ENCODE measurements around the gene PCDHB15. TPM values are rescaled to one million over a fixed set of nuclear protein-coding genes. Genes with fewer than 3 reads are reported as not detected.

Gene PCDHB15
- total and polyA plus RNA-seq, 2 experiments from 2014 or later = 2.0 to 3.3 TPM

DNA sequence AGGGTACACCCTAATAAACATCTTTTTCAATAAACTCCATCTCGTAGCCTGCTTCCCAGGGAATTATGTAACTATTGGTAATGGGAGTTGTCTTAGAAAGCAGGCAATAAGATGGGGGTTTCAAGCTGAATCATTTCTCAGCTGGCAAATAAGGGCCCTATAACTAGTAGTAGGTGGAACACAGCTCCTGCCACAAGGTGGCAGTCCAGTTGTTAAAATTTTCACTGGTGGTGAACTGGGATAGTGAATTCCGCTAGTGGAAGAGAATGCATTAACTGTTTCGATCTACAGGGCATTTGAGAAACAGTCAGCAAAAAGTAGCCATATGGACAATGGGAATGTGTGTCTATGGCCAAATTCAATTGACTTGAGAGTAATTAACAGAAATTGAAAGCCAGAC is 27.7 kb downstream of the PCDHB15 start:
- H4K20me1 ChIP-seq (ENCODE audit: insufficient read depth, poor library complexity, severe bottlenecking) = no peaks in the 10 kb centered on the region
- no peaks in the 10 kb centered on the region for H3K36me3 ChIP-seq (replicated peaks; ENCODE audit: insufficient read depth, low read depth)
- no peaks in the 10 kb centered on the region for H3K4me1 ChIP-seq (ENCODE audit: insufficient read depth)
- DNase-seq (ENCODE audit: low spot score) = no peak
- no peak overlapping the region for H3K27ac ChIP-seq
- no peak overlapping the region for H2AFZ ChIP-seq
- no peaks in the 10 kb centered on the region for H3K27me3 ChIP-seq
- H3K4me3 ChIP-seq = no peak overlapping the region
- no peak overlapping the region for H3K4me2 ChIP-seq
- no peaks in the 10 kb centered on the region for H3K79me2 ChIP-seq
- H3K9me2 ChIP-seq (replicated peaks; ENCODE audit: insufficient read depth) = no peaks in the 10 kb centered on the region
- TF ChIP-seq EZH2 (IDR thresholded peaks at IDR 0.05; ENCODE audit: borderline replicate concordance) = no peak
- TF ChIP-seq EZH2phosphoT487 (IDR thresholded peaks at IDR 0.05; ENCODE audit: low read depth, severe bottlenecking, unreplicated experiment) = no peak
- TF ChIP-seq, protein P1, sequence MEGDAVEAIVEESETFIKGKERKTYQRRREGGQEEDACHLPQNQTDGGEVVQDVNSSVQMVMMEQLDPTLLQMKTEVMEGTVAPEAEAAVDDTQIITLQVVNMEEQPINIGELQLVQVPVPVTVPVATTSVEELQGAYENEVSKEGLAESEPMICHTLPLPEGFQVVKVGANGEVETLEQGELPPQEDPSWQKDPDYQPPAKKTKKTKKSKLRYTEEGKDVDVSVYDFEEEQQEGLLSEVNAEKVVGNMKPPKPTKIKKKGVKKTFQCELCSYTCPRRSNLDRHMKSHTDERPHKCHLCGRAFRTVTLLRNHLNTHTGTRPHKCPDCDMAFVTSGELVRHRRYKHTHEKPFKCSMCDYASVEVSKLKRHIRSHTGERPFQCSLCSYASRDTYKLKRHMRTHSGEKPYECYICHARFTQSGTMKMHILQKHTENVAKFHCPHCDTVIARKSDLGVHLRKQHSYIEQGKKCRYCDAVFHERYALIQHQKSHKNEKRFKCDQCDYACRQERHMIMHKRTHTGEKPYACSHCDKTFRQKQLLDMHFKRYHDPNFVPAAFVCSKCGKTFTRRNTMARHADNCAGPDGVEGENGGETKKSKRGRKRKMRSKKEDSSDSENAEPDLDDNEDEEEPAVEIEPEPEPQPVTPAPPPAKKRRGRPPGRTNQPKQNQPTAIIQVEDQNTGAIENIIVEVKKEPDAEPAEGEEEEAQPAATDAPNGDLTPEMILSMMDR (IDR thresholded peaks at IDR 0.05; ENCODE audit: poor library complexity) = no peak
- 86% methylated on average over 3 of the region's 3 CpGs for WGBS (ENCODE audit: low lambda C conversion rate, missing lambda C conversion rate)
- peaks cover 35% of the 10 kb centered on the region for H3K9me3 ChIP-seq (ENCODE audit: low read depth)

DNA sequence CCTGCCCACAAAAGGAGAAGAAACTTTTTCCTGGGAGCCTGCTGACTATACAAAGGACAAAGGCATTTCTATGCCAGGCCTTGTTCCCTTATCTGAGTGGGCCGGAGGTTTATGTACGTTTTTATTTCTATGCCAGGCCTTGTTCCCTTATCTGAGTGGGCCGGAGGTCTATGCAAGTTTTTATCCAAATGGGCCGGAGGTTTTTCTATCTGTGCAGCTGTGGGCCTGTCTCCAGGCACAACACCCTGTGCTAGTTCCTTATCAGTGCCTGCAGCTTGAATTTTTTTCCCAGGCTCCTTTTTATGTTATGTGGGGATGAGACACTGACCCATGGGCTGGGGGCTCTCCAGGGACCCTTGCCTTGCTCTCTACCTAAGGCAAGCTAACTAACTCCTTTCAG is 53.2 kb downstream of the PCDHB15 start:
- no peaks in the 10 kb centered on the region for H3K36me3 ChIP-seq (replicated peaks; ENCODE audit: insufficient read depth, low read depth)
- H3K79me2 ChIP-seq = peaks cover 8% of the 10 kb centered on the region
- no peak overlapping the region for H3K4me2 ChIP-seq
- WGBS (ENCODE audit: low lambda C conversion rate, missing lambda C conversion rate) = 60% methylated on average over 4 of the region's 4 CpGs
- no peaks in the 10 kb centered on the region for H3K4me1 ChIP-seq (ENCODE audit: insufficient read depth)
- no peaks in the 10 kb centered on the region for H4K20me1 ChIP-seq (ENCODE audit: insufficient read depth, poor library complexity, severe bottlenecking)
- H3K4me3 ChIP-seq = no peak overlapping the region
- H3K9me2 ChIP-seq (replicated peaks; ENCODE audit: insufficient read depth) = no peaks in the 10 kb centered on the region
- no peaks in the 10 kb centered on the region for H3K27me3 ChIP-seq
- H3K27ac ChIP-seq = no peak overlapping the region
- TF ChIP-seq EZH2 (IDR thresholded peaks at IDR 0.05; ENCODE audit: borderline replicate concordance) (no peak), EZH2phosphoT487 (IDR thresholded peaks at IDR 0.05; ENCODE audit: low read depth, severe bottlenecking, unreplicated experiment) (no peak)
- TF ChIP-seq, protein P1 (IDR thresholded peaks at IDR 0.05; ENCODE audit: poor library complexity) = no peak
- DNase-seq (ENCODE audit: low spot score) = no peak
- H2AFZ ChIP-seq = no peak overlapping the region
- H3K9me3 ChIP-seq (ENCODE audit: low read depth) = peaks cover 42% of the 10 kb centered on the region

Other genes with a start within 250 kb of the PCDHB15 start
Only the 30 nearest of the 39 such genes appear.
- 23.0 and 27.7 TPM in 2 replicates for gene PCDHB2, start 150.8 kb upstream of the PCDHB15 start, total RNA-seq
- gene PCDHB2, start 150.8 kb upstream of the PCDHB15 start, polyA plus RNA-seq = 27.3 and 29.4 TPM in 2 replicates
- gene PCDHB3, start 144.9 kb upstream of the PCDHB15 start, total RNA-seq = 3.8 and 4.1 TPM in 2 replicates
- gene PCDHB3, start 144.9 kb upstream of the PCDHB15 start, polyA plus RNA-seq = 0.76 and 1.5 TPM in 2 replicates
- gene PCDHB4, start 123.6 kb upstream of the PCDHB15 start, total RNA-seq = 1.9 and 2.5 TPM in 2 replicates
- 0.29 and 0.94 TPM in 2 replicates for gene PCDHB4, start 123.6 kb upstream of the PCDHB15 start, polyA plus RNA-seq
- gene PCDHB5, start 110.2 kb upstream of the PCDHB15 start, total RNA-seq = 7.0 TPM in 2 replicates
- 6.2 and 6.4 TPM in 2 replicates for gene PCDHB5, start 110.2 kb upstream of the PCDHB15 start, polyA plus RNA-seq
- 0.56 and 1.1 TPM in 2 replicates for gene PCDHB6, start 95.3 kb upstream of the PCDHB15 start, total RNA-seq
- gene PCDHB6, start 95.3 kb upstream of the PCDHB15 start, polyA plus RNA-seq = not detected in 2 replicates
- gene PCDHB7, start 72.8 kb upstream of the PCDHB15 start, total RNA-seq = 0.48 and 0.53 TPM in 2 replicates
- gene PCDHB7, start 72.8 kb upstream of the PCDHB15 start, polyA plus RNA-seq = 0.51 and 0.56 TPM in 2 replicates
- 0.24 and 0.63 TPM in 2 replicates for gene PCDHB8, start 67.6 kb upstream of the PCDHB15 start, total RNA-seq
- gene PCDHB8, start 67.6 kb upstream of the PCDHB15 start, polyA plus RNA-seq = 0.17 and 0.75 TPM in 2 replicates
- 2.2 and 3.4 TPM in 2 replicates for gene PCDHB16, start 63.0 kb upstream of the PCDHB15 start, total RNA-seq
- gene PCDHB16, start 63.0 kb upstream of the PCDHB15 start, polyA plus RNA-seq = 3.3 and 4.0 TPM in 2 replicates
- gene PCDHB9, start 58.2 kb upstream of the PCDHB15 start, total RNA-seq = 1.2 and 2.3 TPM in 2 replicates
- gene PCDHB9, start 58.2 kb upstream of the PCDHB15 start, polyA plus RNA-seq = 0.33 and 1.0 TPM in 2 replicates
- 2.4 and 3.1 TPM in 2 replicates for gene PCDHB10, start 53.0 kb upstream of the PCDHB15 start, total RNA-seq
- gene PCDHB10, start 53.0 kb upstream of the PCDHB15 start, polyA plus RNA-seq = 2.7 and 2.8 TPM in 2 replicates
- 0.92 and 2.1 TPM in 2 replicates for gene PCDHB11, start 45.8 kb upstream of the PCDHB15 start, total RNA-seq
- 1.2 and 1.8 TPM in 2 replicates for gene PCDHB11, start 45.8 kb upstream of the PCDHB15 start, polyA plus RNA-seq
- gene PCDHB12, start 36.7 kb upstream of the PCDHB15 start, total RNA-seq = 1.1 and 1.4 TPM in 2 replicates
- gene PCDHB12, start 36.7 kb upstream of the PCDHB15 start, polyA plus RNA-seq = 0.86 and 0.97 TPM in 2 replicates
- gene PCDHB13, start 31.5 kb upstream of the PCDHB15 start, total RNA-seq = 1.9 and 2.0 TPM in 2 replicates
- gene PCDHB13, start 31.5 kb upstream of the PCDHB15 start, polyA plus RNA-seq = 0.50 and 1.1 TPM in 2 replicates
- gene PCDHB14, start 22.1 kb upstream of the PCDHB15 start, total RNA-seq = 3.9 and 4.3 TPM in 2 replicates
- 2.2 and 3.0 TPM in 2 replicates for gene PCDHB14, start 22.1 kb upstream of the PCDHB15 start, polyA plus RNA-seq
- 0.50 and 1.7 TPM in 2 replicates for gene SLC25A2, start 58.7 kb downstream of the PCDHB15 start, total RNA-seq
- not detected in 2 replicates for gene SLC25A2, start 58.7 kb downstream of the PCDHB15 start, polyA plus RNA-seq
- gene TAF7, start 75.4 kb downstream of the PCDHB15 start, total RNA-seq = 85.2 and 96.9 TPM in 2 replicates
- gene TAF7, start 75.4 kb downstream of the PCDHB15 start, polyA plus RNA-seq = 103 and 107 TPM in 2 replicates
- 0.24 and 0.33 TPM in 2 replicates for gene PCDHGA1, start 85.1 kb downstream of the PCDHB15 start, total RNA-seq
- gene PCDHGA1, start 85.1 kb downstream of the PCDHB15 start, polyA plus RNA-seq = not detected in 2 replicates
- 0.08 TPM in 1 of 2 replicates, not detected in the other for gene PCDHGA2, start 93.4 kb downstream of the PCDHB15 start, total RNA-seq
- gene PCDHGA2, start 93.4 kb downstream of the PCDHB15 start, polyA plus RNA-seq = 0.10 TPM in 1 of 2 replicates, not detected in the other
- gene PCDHGA3, start 98.4 kb downstream of the PCDHB15 start, total RNA-seq = not detected in 2 replicates
- 0.45 TPM in 1 of 2 replicates, not detected in the other for gene PCDHGA3, start 98.4 kb downstream of the PCDHB15 start, polyA plus RNA-seq
- gene PCDHGB1, start 104.7 kb downstream of the PCDHB15 start, total RNA-seq = 0.24 and 0.53 TPM in 2 replicates
- 0.57 TPM in 1 of 2 replicates, not detected in the other for gene PCDHGB1, start 104.7 kb downstream of the PCDHB15 start, polyA plus RNA-seq
- gene PCDHGA4, start 109.6 kb downstream of the PCDHB15 start, total RNA-seq = 0.17 and 0.28 TPM in 2 replicates
- 0.24 TPM in 1 of 2 replicates, not detected in the other for gene PCDHGA4, start 109.6 kb downstream of the PCDHB15 start, polyA plus RNA-seq
- 0.20 and 0.33 TPM in 2 replicates for gene PCDHGB2, start 114.6 kb downstream of the PCDHB15 start, total RNA-seq
- gene PCDHGB2, start 114.6 kb downstream of the PCDHB15 start, polyA plus RNA-seq = not detected in 2 replicates
- 0.03 and 0.20 TPM in 2 replicates for gene PCDHGA5, start 118.8 kb downstream of the PCDHB15 start, total RNA-seq
- not detected in 2 replicates for gene PCDHGA5, start 118.8 kb downstream of the PCDHB15 start, polyA plus RNA-seq
- not detected in 2 replicates for gene PCDHGB3, start 124.8 kb downstream of the PCDHB15 start, total RNA-seq
- not detected in 2 replicates for gene PCDHGB3, start 124.8 kb downstream of the PCDHB15 start, polyA plus RNA-seq
- 0.12 TPM in 1 of 2 replicates, not detected in the other for gene PCDHGA6, start 128.5 kb downstream of the PCDHB15 start, total RNA-seq
- gene PCDHGA6, start 128.5 kb downstream of the PCDHB15 start, polyA plus RNA-seq = 0.11 TPM in 1 of 2 replicates, not detected in the other
- gene PCDHGA7, start 137.3 kb downstream of the PCDHB15 start, total RNA-seq = 0.04 and 0.10 TPM in 2 replicates
- not detected in 2 replicates for gene PCDHGA7, start 137.3 kb downstream of the PCDHB15 start, polyA plus RNA-seq
- 20.0 and 20.9 TPM in 2 replicates for gene PCDHGB4, start 142.3 kb downstream of the PCDHB15 start, total RNA-seq
- gene PCDHGB4, start 142.3 kb downstream of the PCDHB15 start, polyA plus RNA-seq = 14.2 and 17.9 TPM in 2 replicates
- gene PCDHGA8, start 147.2 kb downstream of the PCDHB15 start, total RNA-seq = 1.00 and 1.5 TPM in 2 replicates
- gene PCDHGA8, start 147.2 kb downstream of the PCDHB15 start, polyA plus RNA-seq = 0.28 and 0.53 TPM in 2 replicates
- 0.17 and 2.0 TPM in 2 replicates for gene PCDHGB5, start 152.6 kb downstream of the PCDHB15 start, total RNA-seq
- 0.09 and 0.30 TPM in 2 replicates for gene PCDHGB5, start 152.6 kb downstream of the PCDHB15 start, polyA plus RNA-seq
- 1.1 and 1.2 TPM in 2 replicates for gene PCDHGA9, start 157.4 kb downstream of the PCDHB15 start, total RNA-seq
- not detected in 2 replicates for gene PCDHGA9, start 157.4 kb downstream of the PCDHB15 start, polyA plus RNA-seq

Measured in hepatocyte (in vitro differentiated cells).